CD4-positive, alpha-beta T cell (primary cell): ENCODE results near the gene SH3YL1. TPM values are rescaled to one million over a fixed set of nuclear protein-coding genes. Genes with fewer than 3 reads are reported as not detected.

Experiments used
- ATAC-seq: fragments of 200-7000 bp; cut with Tn5 transposase; one replicate; pipeline ENCODE4 v1.10.0; 2022; ENCODE audit warnings: mild to moderate bottlenecking; ENCODE audit not compliant: poor library complexity
- CTCF ChIA-PET: fragments of 350-600 bp; sonication (Branson Sonifier 250); formaldehyde crosslinking; loops from one replicate; lab custom pipeline; 2021; ENCODE audit warnings: antibody characterized with exemption, inconsistent platforms; lab: Charles Lee
- POLR2A ChIA-PET: fragments of 350-600 bp; sonication (Branson Sonifier 250); formaldehyde crosslinking; loops from one replicate; lab custom pipeline; 2021; ENCODE audit warnings: antibody characterized with exemption, inconsistent platforms; lab: Charles Lee
- DNase-seq, 14 experiments: peaks; one replicate each; pipeline ENCODE4 v3.0.0-alpha.2; 2013 to 2020; ENCODE audit warnings: mixed read lengths in 2 of 14
- H3K27ac ChIP-seq, 2 donors: one replicate each; pipeline versions ENCODE4 v1.5.1 to v1.7.0; 2013; ENCODE audit warnings: low read length in 2 of 2, low read depth in 1 of 2, mild to moderate bottlenecking in 1 of 2
- H3K27me3 ChIP-seq, 2 experiments: 1 replicate in 1 of 2; 2 replicates in 1 of 2; pipeline versions ENCODE4 v1.6.1 to v1.7.0; 2013; ENCODE audit warnings: low read length in 2 of 2, control low read depth in 1 of 2, mild to moderate bottlenecking in 1 of 2, moderate library complexity in 1 of 2; ENCODE audit not compliant: insufficient read depth in 2 of 2, control insufficient read depth in 1 of 2
- H3K36me3 ChIP-seq: one replicate; pipeline ENCODE4 v1.6.1; 2013; ENCODE audit warnings: low read length, control low read depth; ENCODE audit not compliant: insufficient read depth
- H3K4me1 ChIP-seq: one replicate; pipeline ENCODE4 v1.6.1; 2013; ENCODE audit warnings: low read length, control low read depth; ENCODE audit not compliant: insufficient read depth
- H3K4me3 ChIP-seq: one replicate; pipeline ENCODE4 v1.5.1; 2013; ENCODE audit warnings: mild to moderate bottlenecking, low read length, moderate library complexity
- H3K9me3 ChIP-seq, 2 experiments: 1 replicate in 1 of 2; 2 replicates in 1 of 2; pipeline versions ENCODE4 v1.6.1 to v1.7.0; 2013; ENCODE audit warnings: low read length in 2 of 2, mild to moderate bottlenecking in 2 of 2, control low read depth in 1 of 2, moderate library complexity in 1 of 2; ENCODE audit not compliant: control insufficient read depth in 1 of 2, insufficient read depth in 1 of 2
- H3K27ac Mint-ChIP-seq: one replicate; pipeline ENCODE4 v1.8.0; 2020; ENCODE audit warnings: mixed read lengths
- H3K27me3 Mint-ChIP-seq: one replicate; pipeline ENCODE4 v1.8.0; 2021; ENCODE audit warnings: mixed read lengths
- H3K36me3 Mint-ChIP-seq: one replicate; pipeline ENCODE4 v1.8.0; 2021; ENCODE audit warnings: low read depth, mixed read lengths
- H3K4me1 Mint-ChIP-seq: one replicate; pipeline ENCODE4 v1.8.0; 2021; ENCODE audit warnings: low read depth, mixed read lengths
- H3K4me3 Mint-ChIP-seq: one replicate; pipeline ENCODE4 v1.8.0; 2020; ENCODE audit warnings: mild to moderate bottlenecking, mixed read lengths
- H3K9me3 Mint-ChIP-seq: one replicate; pipeline ENCODE4 v1.8.0; 2020; ENCODE audit warnings: mixed read lengths
- CTCF ChIP-seq: fragments of 200-600 bp; IDR thresholded peaks from one replicate; pipeline ENCODE4 v1.8.0; 2022; ENCODE audit warnings: antibody characterized with exemption, mild to moderate bottlenecking
- intact Hi-C, 2 experiments: fragments of 100-400 bp; cut with DNase I in 1 of 2; cut with micrococcal nuclease in 1 of 2; formaldehyde crosslinking; loops; one replicate each; pipeline versions ENCODE4 v1.15.1 to v1.9.0; 2023 to 2025; cut with DNase I, micrococcal nuclease
- total RNA-seq, 174 experiments: library from RNA in 2 of 174; stranded (reverse) in 2 of 174; gene quantifications; one replicate each; pipeline ENCODE4 v1.2.3 and lab custom pipeline; 2021 to 2026

Gene SH3YL1
- total RNA-seq, 2 experiments from 2014 or later, result 59.7 to 61.9 TPM

- ChIA-PET POLR2A (interaction anchor here (1.9 kb wide), 1 partner anchor 9 kb away, joined by 7 read pairs; no protein-coding TSS in a partner anchor), CTCF (no interaction called here)
- Histone ChIP-seq H3K27ac (no peak overlapping the region), H3K27me3 (no peaks in the 10 kb centered on the region), H3K36me3 (no peaks in the 10 kb centered on the region), H3K4me3 (no peak overlapping the region), H3K4me1 (peaks cover under 1% of the 10 kb centered on the region), H3K9me3 (peaks cover 8 to 15% of the 10 kb centered on the region in 2 experiments)
- H3K27me3 Mint-ChIP-seq, result no peaks in the 10 kb centered on the region
- H3K4me1 Mint-ChIP-seq, result peaks cover 25% of the 10 kb centered on the region
- no peak for TF ChIP-seq CTCF
- peaks cover 24% of the 10 kb centered on the region for H3K36me3 Mint-ChIP-seq
- H3K4me3 Mint-ChIP-seq, result no peak overlapping the region
- DNase-seq (no peak), ATAC-seq (no peak)
- H3K27ac Mint-ChIP-seq, result no peak overlapping the region
- H3K9me3 Mint-ChIP-seq, result peaks cover 12% of the 10 kb centered on the region
- intact Hi-C loops, result no loop called here
These were observed 78.6 kb downstream of the SH3YL1 start for GRCh38 chr2:185221-185620.

GRCh38 chr2:184695-185094 is 79.1 kb downstream of the SH3YL1 start:
- TF ChIP-seq CTCF, result no peak
- Mint-ChIP-seq H3K4me1 (peaks cover 30% of the 10 kb centered on the region), H3K36me3 (peaks cover 24% of the 10 kb centered on the region), H3K27ac (no peak overlapping the region), H3K27me3 (no peaks in the 10 kb centered on the region), H3K9me3 (peaks cover 12% of the 10 kb centered on the region), H3K4me3 (no peak overlapping the region)
- ATAC-seq, result no peak
- Histone ChIP-seq H3K9me3 (peaks cover 8 to 15% of the 10 kb centered on the region in 2 experiments), H3K36me3 (no peaks in the 10 kb centered on the region), H3K4me3 (no peak overlapping the region), H3K27ac (no peak overlapping the region), H3K27me3 (no peaks in the 10 kb centered on the region), H3K4me1 (peaks cover 5% of the 10 kb centered on the region)
- DNase-seq, result peak in 1 of 14 experiments; percentile 6
- intact Hi-C loops, result loop anchor here in 1 of 2 experiments (5.0 kb wide), 1 partner anchor 78 kb away; the partner anchor contains the start of genes ACP1 and SH3YL1
- CTCF ChIA-PET, result no interaction called here
- POLR2A ChIA-PET, result interaction anchor here (1.9 kb wide), 1 partner anchor 8 kb away, joined by 7 read pairs; no protein-coding TSS in a partner anchor

GRCh38 chr2:182509-183122 is 81.2 kb downstream of the SH3YL1 start:
- H3K9me3 Mint-ChIP-seq, result peaks cover 7% of the 10 kb centered on the region
- H3K36me3 Mint-ChIP-seq, result peaks cover 24% of the 10 kb centered on the region
- Histone ChIP-seq H3K9me3 (peaks cover 4 to 6% of the 10 kb centered on the region in 2 experiments), H3K36me3 (no peaks in the 10 kb centered on the region), H3K27me3 (no peaks in the 10 kb centered on the region), H3K4me1 (peaks cover 10% of the 10 kb centered on the region), H3K4me3 (no peak overlapping the region), H3K27ac (no peak overlapping the region)
- DNase-seq (no peak), ATAC-seq (no peak)
- intact Hi-C loops, result loop anchor here in 1 of 2 experiments (2.0 to 5.0 kb wide), 2 partner anchors 20 to 80 kb away; partner anchors contain the start of genes ACP1 and SH3YL1
- H3K27ac Mint-ChIP-seq, result peak overlapping the region; percentile 74
- no peak overlapping the region for H3K4me3 Mint-ChIP-seq
- POLR2A ChIA-PET, result no interaction called here
- CTCF ChIA-PET, result no interaction called here
- no peak for TF ChIP-seq CTCF
- no peaks in the 10 kb centered on the region for H3K27me3 Mint-ChIP-seq
- peaks cover 45% of the 10 kb centered on the region for H3K4me1 Mint-ChIP-seq
